Gastrocnemius medialis (tissue), 4 donors: Measurements from ENCODE around the gene SERPINA5. TPM values are rescaled to one million over a fixed set of nuclear protein-coding genes. Genes with fewer than 3 reads are reported as not detected.

Experiments used
- ATAC-seq, 2 donors: fragments of 150-250 bp; one replicate each; pipeline ENCODE4 v1.9.1; 2016
- DNase-seq, 2 donors: peaks; one replicate each; pipeline ENCODE4 v3.0.0-alpha.2; 2019
- H3K27ac ChIP-seq, 4 donors: fragments of 200-600 bp; sonication (generic); 1 replicate in 1 of 4; 2 replicates in 3 of 4; pipeline ENCODE4 v1.5.1; 2016 to 2018; ENCODE audit warnings: mild to moderate bottlenecking in 2 of 4, moderate library complexity in 1 of 4
- H3K27me3 ChIP-seq, 3 donors: fragments of 200-600 bp; sonication (generic) in 2 of 3; 1 replicate in 1 of 3; 2 replicates in 2 of 3; pipeline versions ENCODE4 v1.5.1 to v1.6.0; 2016 to 2019; ENCODE audit warnings: mild to moderate bottlenecking in 1 of 3, moderate library complexity in 1 of 3
- H3K36me3 ChIP-seq, 2 donors: fragments of 200-600 bp; sonication (generic) in 1 of 2; one replicate each; pipeline ENCODE4 v1.5.1; 2017 to 2018
- H3K4me1 ChIP-seq, 2 donors: fragments of 200-600 bp; sonication (generic) in 1 of 2; one replicate each; pipeline ENCODE4 v1.5.1; 2016 to 2017; ENCODE audit warnings: mild to moderate bottlenecking in 2 of 2
- H3K4me3 ChIP-seq, 4 donors: fragments of 200-600 bp; sonication (generic) in 3 of 4; 1 replicate in 1 of 4; 2 replicates in 3 of 4; pipeline ENCODE4 v1.5.1; 2016 to 2019; ENCODE audit warnings: mild to moderate bottlenecking in 2 of 4
- H3K9me3 ChIP-seq, 3 donors: fragments of 200-600 bp; sonication (generic) in 2 of 3; 1 replicate in 1 of 3; 2 replicates in 2 of 3; pipeline ENCODE4 v1.5.1; 2016 to 2019
- CTCF ChIP-seq, 5 experiments: fragments of 450-650 bp in 3 of 5; fragments of 200-600 bp in 2 of 5; sonication (generic) in 2 of 5; IDR thresholded peaks in 4 of 5; conservative IDR thresholded peaks in 1 of 5; 1 replicate in 4 of 5; 2 replicates in 1 of 5; pipeline ENCODE4 v1.5.1; 2016 to 2019; ENCODE audit warnings: antibody characterized with exemption in 5 of 5, mild to moderate bottlenecking in 3 of 5, moderate library complexity in 3 of 5
- POLR2A ChIP-seq, 2 donors: fragments of 450-650 bp; IDR thresholded peaks; one replicate each; pipeline ENCODE4 v1.6.1; 2017; ENCODE audit warnings: antibody characterized with exemption in 2 of 2, mild to moderate bottlenecking in 2 of 2, moderate library complexity in 2 of 2
- in situ Hi-C, 4 donors: fragments of 200-750 bp; cut with MboI; loops; one replicate each; pipeline versions ENCODE4 v1.15.0 to v1.8.0; 2017; ENCODE audit warnings: low sequenced_read_pairs in 4 of 4
- intact Hi-C: fragments of 100-400 bp; cut with DNase I; formaldehyde crosslinking; loops from one replicate; pipeline ENCODE4 v1.15.1; 2023; ENCODE audit warnings: low total_unique reads
- total RNA-seq, 4 donors: library from RNA; depleted of rRNA; stranded (reverse); fragments of >200 nt; gene quantifications; one replicate each; pipeline versions ENCODE4 v1.1.0 to v1.2.3, GENCODE V29; 2016

SERPINA5 gene
- total RNA-seq, 4 donors from 2014 or later = 1.8 to 63.2 (median 19.8) TPM

GRCh38 chr14:94545131-94545841, 35.9 kb upstream of the SERPINA5 start:
- H3K4me3 ChIP-seq = no peak overlapping the region
- H3K36me3 ChIP-seq = no peaks in the 10 kb centered on the region
- ATAC-seq (no peak), DNase-seq (no peak)
- intact Hi-C loops = no loop called here
- no peaks in the 10 kb centered on the region for H3K4me1 ChIP-seq
- no peak overlapping the region for H3K27ac ChIP-seq
- no peaks in the 10 kb centered on the region for H3K27me3 ChIP-seq
- in situ Hi-C loops = no loop called here
- TF ChIP-seq CTCF (IDR thresholded peaks at IDR 0.05 in 4 of 5, conservative IDR thresholded peaks at IDR 0.05 in 1 of 5) = no peak
- TF ChIP-seq POLR2A (IDR thresholded peaks at IDR 0.05) = no peak
- no peaks in the 10 kb centered on the region for H3K9me3 ChIP-seq

GRCh38 chr14:94547151-94547680, 34.0 kb upstream of the SERPINA5 start:
- intact Hi-C loops (no loop called here), in situ Hi-C loops (no loop called here)

GRCh38 chr14:94547726-94548125, 33.5 kb upstream of the SERPINA5 start:
- Histone ChIP-seq H3K4me3 (no peak overlapping the region), H3K36me3 (no peaks in the 10 kb centered on the region), H3K27me3 (no peaks in the 10 kb centered on the region), H3K9me3 (no peaks in the 10 kb centered on the region), H3K4me1 (no peaks in the 10 kb centered on the region), H3K27ac (no peak overlapping the region)
- ATAC-seq (no peak), DNase-seq (no peak)
- intact Hi-C loops = no loop called here
- no peak for TF ChIP-seq POLR2A (IDR thresholded peaks at IDR 0.05)
- TF ChIP-seq CTCF (IDR thresholded peaks at IDR 0.05 in 4 of 5, conservative IDR thresholded peaks at IDR 0.05 in 1 of 5) = no peak
- in situ Hi-C loops = no loop called here

More at GRCh38 chr14:94547151-94547680, 34.0 kb upstream of the SERPINA5 start:
- DNase-seq (no peak), ATAC-seq (no peak)
- Histone ChIP-seq H3K36me3 (no peaks in the 10 kb centered on the region), H3K27ac (no peak overlapping the region), H3K4me1 (no peaks in the 10 kb centered on the region), H3K27me3 (no peaks in the 10 kb centered on the region), H3K9me3 (no peaks in the 10 kb centered on the region), H3K4me3 (no peak overlapping the region)
- no peak for TF ChIP-seq POLR2A (IDR thresholded peaks at IDR 0.05)

- no peak overlapping the region for H3K4me3 ChIP-seq
- H3K27me3 ChIP-seq = no peaks in the 10 kb centered on the region
These were observed 32.9 kb upstream of the SERPINA5 start for GRCh38 chr14:94548131-94548998.

More at GRCh38 chr14:94548131-94548998, 32.9 kb upstream of the SERPINA5 start:
- no peaks in the 10 kb centered on the region for H3K4me1 ChIP-seq
- no peak overlapping the region for H3K27ac ChIP-seq
- ATAC-seq (no peak), DNase-seq (no peak)
- no peaks in the 10 kb centered on the region for H3K36me3 ChIP-seq
- intact Hi-C loops = no loop called here
- in situ Hi-C loops = no loop called here
- TF ChIP-seq CTCF (IDR thresholded peaks at IDR 0.05 in 4 of 5, conservative IDR thresholded peaks at IDR 0.05 in 1 of 5) (no peak), POLR2A (IDR thresholded peaks at IDR 0.05) (no peak)
- no peaks in the 10 kb centered on the region for H3K9me3 ChIP-seq
